Measurements from ENCODE around the gene FGD2.

The FGD2 gene

DNA sequence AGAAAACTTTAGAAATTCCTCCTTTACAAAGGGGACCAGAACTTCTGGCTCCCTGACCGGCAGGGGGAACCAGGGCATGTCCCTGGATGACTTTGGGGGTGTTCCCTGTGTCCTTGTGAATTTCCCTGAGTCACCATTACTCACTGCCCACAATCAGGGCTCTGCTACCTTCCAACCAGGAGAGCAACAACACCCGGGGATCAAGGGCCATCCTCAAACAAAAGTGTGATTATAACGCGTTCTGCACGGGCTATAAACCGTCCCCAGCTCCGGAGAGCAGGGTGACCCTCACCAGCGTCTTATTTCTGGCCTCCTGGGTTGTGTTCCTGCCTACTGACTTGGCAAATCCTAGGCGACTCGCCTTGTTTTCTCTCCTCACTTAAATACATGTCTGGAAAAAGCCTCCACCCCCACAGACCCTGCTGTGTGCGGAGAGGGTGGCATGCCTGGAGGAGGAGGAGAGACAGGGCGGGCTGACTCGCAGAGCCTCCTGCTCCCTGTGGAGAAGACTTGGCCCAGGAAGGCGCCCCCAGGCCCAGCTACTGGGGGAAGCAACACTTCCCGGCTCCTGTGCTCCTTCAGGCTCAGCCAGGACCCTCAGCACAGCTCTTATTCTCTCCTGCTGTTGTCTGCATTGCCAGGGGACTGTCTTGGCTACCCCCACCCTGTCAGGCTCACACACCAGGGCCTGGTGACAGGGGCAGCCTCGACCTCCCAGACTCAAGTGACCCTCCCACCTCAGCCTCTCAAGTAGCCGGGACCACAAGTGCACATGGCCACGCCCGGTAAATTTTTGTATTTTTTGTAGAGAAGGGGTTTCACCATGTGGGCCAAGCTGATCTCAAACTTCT lies 54.1 kb downstream of the FGD2 start:
- no peak for TF ChIP-seq CTCF (IDR thresholded peaks at IDR 0.05)

DNA sequence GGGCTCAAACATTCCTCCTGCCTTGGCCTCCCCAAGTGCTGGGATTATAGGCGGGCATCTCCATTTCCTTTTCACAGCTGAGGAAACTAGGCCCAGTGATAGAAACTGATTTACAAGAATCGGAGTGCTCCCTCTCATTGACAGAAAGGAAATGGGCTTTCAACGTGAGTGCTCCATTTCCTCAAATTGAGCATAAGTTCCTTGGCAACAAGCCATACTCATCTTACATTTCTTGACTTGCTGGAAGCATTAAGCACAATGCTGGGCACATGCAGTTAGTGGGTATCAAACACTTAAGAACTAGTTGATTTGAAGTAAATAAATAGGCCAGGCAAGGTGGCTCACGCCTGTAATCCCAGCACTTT lies 54.7 kb downstream of the FGD2 start:
- no peak for TF ChIP-seq CTCF (IDR thresholded peaks at IDR 0.05)

- TF ChIP-seq CTCF (IDR thresholded peaks at IDR 0.05), result no peak
Measured at GRCh38 chr6:37061157-37061804, 55.8 kb downstream of the FGD2 start.

GRCh38 chr6:37062424-37062823 lies 57.0 kb downstream of the FGD2 start:
- TF ChIP-seq CTCF (IDR thresholded peaks at IDR 0.05), result no peak

DNA sequence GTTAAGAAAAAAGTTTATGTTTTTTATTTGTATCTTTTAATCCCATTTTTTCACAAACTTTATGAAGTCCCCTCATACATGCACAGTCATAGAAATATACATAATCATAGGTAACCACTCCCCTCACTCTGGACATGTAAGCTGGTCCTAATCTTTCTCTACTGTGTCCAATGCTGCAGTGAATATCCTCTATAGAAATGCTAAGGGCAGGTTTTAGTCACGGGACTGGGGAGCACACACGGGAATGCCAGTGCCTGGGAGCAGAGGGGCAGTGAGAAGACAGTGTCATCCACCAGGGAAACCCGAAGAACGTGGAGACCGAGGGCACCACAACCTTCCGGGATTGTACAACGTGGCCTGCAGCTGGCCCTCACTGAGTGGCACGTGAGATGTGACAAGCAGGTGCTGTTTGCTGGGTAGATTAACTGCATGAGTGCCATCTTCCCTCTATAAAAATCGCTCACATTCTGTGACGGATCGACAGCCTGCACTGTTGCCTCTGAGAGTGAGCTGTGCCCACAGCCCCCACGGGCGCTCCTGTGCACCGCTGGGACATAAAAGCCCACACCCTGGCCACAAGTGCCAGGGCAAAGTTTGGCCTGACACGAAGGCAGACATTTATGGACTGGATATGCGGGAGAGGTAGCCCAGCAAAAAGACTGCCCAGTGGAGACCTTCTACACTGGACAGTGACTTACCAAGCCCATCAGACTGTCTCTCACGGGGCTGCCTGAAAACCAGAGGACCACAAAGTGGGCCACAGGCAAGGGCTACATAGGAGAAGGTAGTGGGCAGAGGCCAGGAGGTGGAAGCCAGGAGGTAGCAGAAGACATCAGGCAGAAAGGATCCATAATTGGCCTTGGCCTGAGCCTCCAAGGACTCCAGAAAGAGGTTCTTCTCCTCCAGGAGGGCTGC lies 63.2 kb downstream of the FGD2 start:
- no peak for TF ChIP-seq CTCF (IDR thresholded peaks at IDR 0.05)

DNA sequence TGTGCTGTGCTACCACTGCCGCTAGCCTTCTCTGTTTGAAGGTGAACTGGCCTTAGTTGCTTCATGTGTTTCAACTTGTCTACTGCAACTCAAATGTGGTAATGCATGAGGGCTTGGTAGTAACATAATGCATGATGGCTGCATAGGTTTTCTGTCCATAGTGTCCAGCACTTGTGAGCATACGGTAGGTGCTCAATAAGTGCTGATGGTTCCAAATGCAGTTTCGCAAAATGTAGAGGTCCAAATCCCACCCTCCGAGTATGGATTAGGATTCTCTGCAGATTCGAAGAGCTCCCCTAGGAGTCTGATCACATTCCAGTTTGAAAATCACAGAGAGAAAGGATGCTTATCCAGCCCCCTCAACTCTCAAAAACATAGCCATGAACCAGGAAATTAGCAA lies 64.2 kb downstream of the FGD2 start:
- no peak for TF ChIP-seq CTCF (IDR thresholded peaks at IDR 0.05)

DNA sequence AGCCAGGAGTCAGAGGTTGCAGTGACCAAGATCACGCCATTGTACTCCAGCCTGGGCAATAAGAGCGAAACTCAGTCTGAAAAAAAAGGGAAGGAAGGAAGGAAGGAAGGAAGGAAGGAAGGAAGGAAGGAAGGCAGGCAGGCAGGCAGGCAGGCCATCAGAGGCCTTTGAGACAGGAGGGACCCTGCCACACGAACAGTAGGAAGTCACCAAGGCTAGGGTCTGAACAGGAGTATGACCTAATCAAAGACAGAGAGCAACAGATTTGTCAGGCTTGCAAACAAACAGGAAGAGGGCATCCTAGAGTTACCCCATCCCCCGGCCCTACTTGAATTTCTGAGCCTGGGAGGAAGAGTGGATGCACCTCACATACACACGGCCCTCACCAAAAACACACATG lies 67.1 kb downstream of the FGD2 start:
- no peak for TF ChIP-seq CTCF (IDR thresholded peaks at IDR 0.05)
